Ascending aorta (tissue), 2 donors: ENCODE data around the gene FAM219A. TPM values are rescaled to one million over a fixed set of nuclear protein-coding genes. Genes with fewer than 3 reads are reported as not detected.

Experiments used
- DNase-seq, 2 donors: peaks; one replicate each; pipeline ENCODE4 v3.0.0-alpha.2; 2019; ENCODE audit warnings: low spot score in 2 of 2
- H3K27ac ChIP-seq, 2 donors: fragments of 200-600 bp; sonication (generic); one replicate each; pipeline ENCODE4 v1.5.1; 2016 to 2017; ENCODE audit warnings: mild to moderate bottlenecking in 1 of 2
- H3K27me3 ChIP-seq: fragments of 200-600 bp; sonication (generic); one replicate; pipeline ENCODE4 v1.5.1; 2017
- H3K36me3 ChIP-seq, 2 donors: fragments of 200-600 bp; sonication (generic); one replicate each; pipeline ENCODE4 v1.5.1; 2016
- H3K4me1 ChIP-seq, 2 donors: fragments of 200-600 bp; sonication (generic); one replicate each; pipeline ENCODE4 v1.5.1; 2016 to 2017; ENCODE audit warnings: mild to moderate bottlenecking in 1 of 2
- H3K4me3 ChIP-seq, 2 donors: fragments of 200-600 bp; sonication (generic); one replicate each; pipeline ENCODE4 v1.5.1; 2016 to 2017; ENCODE audit warnings: mild to moderate bottlenecking in 1 of 2
- H3K9me3 ChIP-seq, 2 donors: fragments of 200-600 bp; sonication (generic); one replicate each; pipeline ENCODE4 v1.5.1; 2016
- intact Hi-C: fragments of 100-400 bp; cut with DNase I; formaldehyde crosslinking; loops from one replicate; pipeline ENCODE4 v1.15.1; 2023
- total RNA-seq: library from RNA; depleted of rRNA; stranded (reverse); fragments of >200 nt; gene quantifications from one replicate; pipeline ENCODE4 v1.1.0, GENCODE V29; 2016
- TF ChIP-seq, protein P1 (sequence below), 3 experiments: fragments of 200-600 bp in 2 of 3; fragments of 450-650 bp in 1 of 3; sonication (generic) in 2 of 3; IDR thresholded peaks; one replicate each; pipeline ENCODE4 v1.5.1; 2016 to 2019; ENCODE audit warnings: antibody characterized with exemption in 3 of 3, mild to moderate bottlenecking in 1 of 3, moderate library complexity in 1 of 3

FAM219A gene, protein sequence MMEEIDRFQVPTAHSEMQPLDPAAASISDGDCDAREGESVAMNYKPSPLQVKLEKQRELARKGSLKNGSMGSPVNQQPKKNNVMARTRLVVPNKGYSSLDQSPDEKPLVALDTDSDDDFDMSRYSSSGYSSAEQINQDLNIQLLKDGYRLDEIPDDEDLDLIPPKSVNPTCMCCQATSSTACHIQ
- 26.8 TPM for total RNA-seq

GRCh38 chr9:34458013-34458958, at the start of gene FAM219A, which contains the start of gene DNAI1:
TSS of gene FAM219A (minus strand) at chr9:34458570. CDS start at chr9:34458263, 307 bp downstream.
TSS of gene DNAI1 (plus strand) at chr9:34458805. CDS start at chr9:34459006, 201 bp downstream.
- TF ChIP-seq, protein P1, sequence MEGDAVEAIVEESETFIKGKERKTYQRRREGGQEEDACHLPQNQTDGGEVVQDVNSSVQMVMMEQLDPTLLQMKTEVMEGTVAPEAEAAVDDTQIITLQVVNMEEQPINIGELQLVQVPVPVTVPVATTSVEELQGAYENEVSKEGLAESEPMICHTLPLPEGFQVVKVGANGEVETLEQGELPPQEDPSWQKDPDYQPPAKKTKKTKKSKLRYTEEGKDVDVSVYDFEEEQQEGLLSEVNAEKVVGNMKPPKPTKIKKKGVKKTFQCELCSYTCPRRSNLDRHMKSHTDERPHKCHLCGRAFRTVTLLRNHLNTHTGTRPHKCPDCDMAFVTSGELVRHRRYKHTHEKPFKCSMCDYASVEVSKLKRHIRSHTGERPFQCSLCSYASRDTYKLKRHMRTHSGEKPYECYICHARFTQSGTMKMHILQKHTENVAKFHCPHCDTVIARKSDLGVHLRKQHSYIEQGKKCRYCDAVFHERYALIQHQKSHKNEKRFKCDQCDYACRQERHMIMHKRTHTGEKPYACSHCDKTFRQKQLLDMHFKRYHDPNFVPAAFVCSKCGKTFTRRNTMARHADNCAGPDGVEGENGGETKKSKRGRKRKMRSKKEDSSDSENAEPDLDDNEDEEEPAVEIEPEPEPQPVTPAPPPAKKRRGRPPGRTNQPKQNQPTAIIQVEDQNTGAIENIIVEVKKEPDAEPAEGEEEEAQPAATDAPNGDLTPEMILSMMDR (IDR thresholded peaks at IDR 0.05) = no peak
- peak within 1 kb of the TSS; percentile 76 to 88 for H3K27ac ChIP-seq
- no peaks in the 10 kb centered on the region for H3K36me3 ChIP-seq
- peak; percentile 95 to 99 for DNase-seq
- H3K4me3 ChIP-seq = peak within 1 kb of the TSS; percentile 79 to 94
- H3K27me3 ChIP-seq = no peaks in the 10 kb centered on the region
- H3K4me1 ChIP-seq = peaks cover 0 to 28% of the 10 kb centered on the region in 2 donors
- H3K9me3 ChIP-seq = no peaks in the 10 kb centered on the region
- intact Hi-C loops = loop anchor here (2.0 to 5.0 kb wide), 8 partner anchors 65 to 1944 kb away; partner anchors contain the start of genes DCAF12, ENHO, MYORG and RNF38

DNA sequence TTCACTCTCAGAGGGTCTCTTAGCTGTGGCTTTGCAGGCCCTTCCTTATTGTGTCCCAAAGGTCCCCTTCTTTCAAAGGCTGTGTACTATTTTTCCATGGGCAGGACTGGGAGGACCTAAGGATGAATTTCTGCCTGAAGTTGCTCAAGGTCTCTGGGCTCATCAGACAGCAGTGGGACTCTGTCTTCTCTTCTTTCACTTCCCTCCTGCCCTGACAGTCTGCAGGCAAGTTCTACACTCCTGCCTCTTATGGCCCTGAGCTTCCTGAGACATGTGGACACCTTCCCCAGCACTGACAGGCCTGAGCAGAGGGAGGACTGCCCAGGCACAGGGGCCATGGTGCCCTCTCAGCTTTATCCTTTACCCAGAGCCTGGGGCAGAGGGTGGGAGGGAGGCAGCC, 49.6 kb upstream of the FAM219A start:
- TF ChIP-seq, protein P1 (IDR thresholded peaks at IDR 0.05) = no peak
- Histone ChIP-seq H3K4me3 (no peak overlapping the region), H3K9me3 (no peaks in the 10 kb centered on the region), H3K27me3 (no peaks in the 10 kb centered on the region), H3K27ac (no peak overlapping the region), H3K36me3 (no peaks in the 10 kb centered on the region), H3K4me1 (peaks cover 3% of the 10 kb centered on the region in 2 donors)
- DNase-seq = peak in 1 of 2 donors; percentile 42
- intact Hi-C loops = loop anchor here (10.0 kb wide), 1 partner anchor 173 kb away; no protein-coding TSS in a partner anchor

DNA sequence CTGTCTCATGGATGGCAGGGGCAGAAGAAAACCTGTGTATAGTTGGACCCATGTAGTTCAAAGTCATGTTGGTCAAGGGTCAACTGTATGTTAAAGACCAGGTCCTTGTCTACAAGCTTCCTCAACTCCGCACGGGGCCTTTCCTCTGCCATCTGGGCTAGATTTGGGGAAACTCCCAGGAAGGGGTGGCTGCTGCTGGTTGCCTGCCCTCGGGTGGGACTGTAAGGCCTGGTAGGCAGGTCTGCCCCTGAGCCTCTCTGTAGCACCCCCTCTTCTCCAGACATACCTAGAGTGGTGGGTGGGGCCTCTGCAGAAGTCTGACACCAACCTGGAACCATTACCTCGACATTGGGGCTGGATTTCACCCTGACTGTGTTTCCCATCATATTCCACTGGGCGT, 49.2 kb upstream of the FAM219A start:
- no peaks in the 10 kb centered on the region for H3K27me3 ChIP-seq
- no peak overlapping the region for H3K4me3 ChIP-seq
- H3K27ac ChIP-seq = no peak overlapping the region
- no peaks in the 10 kb centered on the region for H3K36me3 ChIP-seq
- intact Hi-C loops = loop anchor here (10.0 kb wide), 1 partner anchor 173 kb away; no protein-coding TSS in a partner anchor
- peak in 1 of 2 donors; percentile 28 for DNase-seq
- no peaks in the 10 kb centered on the region for H3K9me3 ChIP-seq
- peaks cover 3 to 6% of the 10 kb centered on the region in 2 donors for H3K4me1 ChIP-seq
- TF ChIP-seq, protein P1 (IDR thresholded peaks at IDR 0.05) = no peak

GRCh38 chr9:34506623-34507022, 48.3 kb upstream of the FAM219A start:
- no peak overlapping the region for H3K27ac ChIP-seq
- no peak overlapping the region for H3K4me3 ChIP-seq
- H3K9me3 ChIP-seq = no peaks in the 10 kb centered on the region
- peaks cover 9 to 15% of the 10 kb centered on the region in 2 donors for H3K4me1 ChIP-seq
- H3K36me3 ChIP-seq = no peaks in the 10 kb centered on the region
- peak in 1 of 2 donors; percentile 38 for DNase-seq
- H3K27me3 ChIP-seq = no peaks in the 10 kb centered on the region
- intact Hi-C loops = loop anchor here (10.0 kb wide), 1 partner anchor 172 kb away; no protein-coding TSS in a partner anchor
- TF ChIP-seq, protein P1 (IDR thresholded peaks at IDR 0.05) = no peak

DNA sequence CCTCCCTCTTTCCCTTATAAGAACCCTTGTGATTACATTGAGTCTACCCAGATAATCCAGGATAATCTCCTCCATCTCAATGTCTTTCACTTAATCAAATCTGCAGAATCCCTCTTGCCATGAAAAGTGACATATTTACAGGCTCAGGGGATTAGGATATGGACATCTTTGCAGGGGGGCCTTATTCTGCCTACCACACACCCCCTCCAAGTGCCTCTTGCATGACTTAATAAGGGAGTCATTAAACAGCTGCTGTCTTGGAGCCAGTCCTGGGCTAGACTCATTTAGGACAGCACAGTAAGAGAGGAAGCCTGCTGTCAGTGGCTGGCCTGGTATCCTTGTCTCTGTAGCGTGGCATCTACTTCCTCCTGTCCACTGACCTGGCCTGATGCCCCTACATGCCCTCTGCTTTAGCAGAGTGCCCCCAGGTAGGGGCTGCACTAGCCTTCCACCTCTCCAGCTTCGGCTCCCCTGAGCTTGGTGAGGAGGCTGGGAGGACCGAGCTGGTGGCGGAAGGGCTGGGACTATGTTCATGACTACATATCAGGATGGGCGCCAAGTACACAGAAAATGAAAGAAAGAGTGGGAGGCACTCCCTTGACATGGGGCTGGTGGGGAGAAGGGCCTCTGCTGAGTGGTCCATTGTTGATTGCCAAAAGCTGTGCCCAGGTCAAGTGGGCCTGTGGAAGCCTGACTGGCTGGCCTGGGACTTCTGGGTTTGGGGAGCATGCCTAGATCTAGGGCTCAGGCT, 47.2 kb upstream of the FAM219A start:
- intact Hi-C loops = loop anchor here (10.0 kb wide), 1 partner anchor 171 kb away; no protein-coding TSS in a partner anchor
- H3K27ac ChIP-seq = no peak overlapping the region
- TF ChIP-seq, protein P1 (IDR thresholded peaks at IDR 0.05) = no peak

More for the DNA sequence above, 47.2 kb upstream of the FAM219A start:
- no peaks in the 10 kb centered on the region for H3K9me3 ChIP-seq
- no peak overlapping the region for H3K4me3 ChIP-seq
- no peaks in the 10 kb centered on the region for H3K27me3 ChIP-seq
- peak in 1 of 2 donors; percentile 37 for DNase-seq
- peaks cover 11 to 17% of the 10 kb centered on the region in 2 donors for H3K4me1 ChIP-seq
- no peaks in the 10 kb centered on the region for H3K36me3 ChIP-seq
